Measurements from ENCODE around the gene FAXC. TPM values are rescaled to one million over a fixed set of nuclear protein-coding genes. Genes with fewer than 3 reads are reported as not detected.

FAXC gene
- total RNA-seq: 3.6 and 5.1 TPM in 2 replicates

DNA sequence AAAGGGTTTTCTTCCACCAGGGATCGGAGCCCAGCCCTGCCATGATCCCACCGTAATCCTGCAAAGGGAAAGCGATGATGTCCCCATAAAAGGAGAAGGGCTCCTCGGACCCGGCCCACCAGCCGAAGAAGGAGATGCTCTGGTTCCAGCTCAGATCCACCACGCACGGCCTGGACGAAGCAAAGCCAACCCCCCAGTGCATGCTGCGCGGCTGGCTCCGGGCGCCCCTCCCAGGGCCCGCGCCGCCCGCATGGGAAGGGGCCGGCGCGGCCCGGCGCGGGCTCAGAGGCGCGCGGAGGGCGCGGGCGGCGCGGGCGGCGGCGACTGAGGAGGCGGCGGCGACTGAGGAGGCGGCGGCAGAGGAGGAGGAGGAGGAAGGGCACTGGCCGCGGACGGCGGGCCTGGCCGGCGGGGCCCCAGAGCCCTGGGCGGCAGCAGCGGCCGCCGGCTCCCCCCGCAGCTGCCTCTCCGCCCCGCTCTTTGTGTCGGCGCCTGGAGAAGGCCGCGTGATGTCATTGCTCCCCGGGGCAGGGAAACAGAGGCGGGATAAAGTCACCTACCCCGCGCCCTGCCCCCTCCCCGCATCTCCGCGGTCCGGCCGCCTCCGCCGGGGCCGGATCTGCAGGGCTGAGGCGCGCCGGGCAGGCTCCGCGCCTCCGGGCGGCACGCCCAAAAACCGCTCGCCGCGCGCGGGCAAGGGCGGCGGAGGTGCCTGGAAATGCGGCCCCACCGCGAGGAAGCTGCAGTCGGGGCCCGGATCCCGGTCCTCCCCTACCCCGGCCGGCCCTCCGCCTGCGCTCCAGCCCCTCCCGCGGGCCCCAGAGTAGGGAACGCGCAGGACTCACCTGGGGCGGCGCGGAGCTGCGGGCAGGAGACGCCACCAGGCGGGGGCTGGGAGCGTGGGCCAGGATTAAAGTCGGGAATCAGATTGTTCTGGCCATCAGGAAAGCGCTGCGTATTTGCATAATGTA is at the start of gene FAXC:
Gene FAXC, minus strand, starts transcription at position 504 of the 971 bp plus-strand sequence. Its CDS starts 302 bp downstream, at position 202.

GRCh38 chr6:99393698-99394531 is 44.4 kb upstream of the FAXC start, which contains the start of gene COQ3:
Gene COQ3 (minus strand): TSS chr6:99394195. CDS start chr6:99394179, 16 bp downstream.

Other genes starting within 250 kb of the FAXC start
- gene COQ3, start 44.5 kb upstream of the FAXC start, total RNA-seq: 7.5 and 7.7 TPM in 2 replicates
- 27.7 and 30.3 TPM in 2 replicates for gene PNISR, start 75.6 kb upstream of the FAXC start, total RNA-seq
- 17.8 and 29.8 TPM in 2 replicates for gene USP45, start 165.7 kb upstream of the FAXC start, total RNA-seq
- gene CCNC, start 219.0 kb upstream of the FAXC start, total RNA-seq: 86.5 and 136 TPM in 2 replicates